Measurements from ENCODE around the gene ALG10B.

DNA sequence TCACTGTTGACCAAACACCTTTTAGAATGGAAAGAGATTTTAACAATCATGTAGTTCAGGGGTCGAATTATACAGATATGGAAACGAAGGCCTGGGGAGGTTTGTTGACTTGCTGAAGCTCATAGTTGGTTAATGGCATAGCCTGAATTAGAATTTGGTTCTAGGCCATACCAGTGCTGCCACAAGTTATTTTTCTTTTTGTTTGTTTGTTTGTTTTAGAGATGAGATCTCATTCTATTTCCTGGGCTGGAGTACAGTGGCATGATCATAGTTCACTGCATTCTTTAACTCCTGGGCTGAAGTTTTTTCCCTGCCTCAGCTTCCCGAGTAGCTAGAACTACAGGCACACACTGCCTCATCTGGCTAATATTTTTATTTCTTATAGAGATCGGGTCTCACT lies 25.4 kb upstream of the ALG10B start:
- TF ChIP-seq, protein P1, sequence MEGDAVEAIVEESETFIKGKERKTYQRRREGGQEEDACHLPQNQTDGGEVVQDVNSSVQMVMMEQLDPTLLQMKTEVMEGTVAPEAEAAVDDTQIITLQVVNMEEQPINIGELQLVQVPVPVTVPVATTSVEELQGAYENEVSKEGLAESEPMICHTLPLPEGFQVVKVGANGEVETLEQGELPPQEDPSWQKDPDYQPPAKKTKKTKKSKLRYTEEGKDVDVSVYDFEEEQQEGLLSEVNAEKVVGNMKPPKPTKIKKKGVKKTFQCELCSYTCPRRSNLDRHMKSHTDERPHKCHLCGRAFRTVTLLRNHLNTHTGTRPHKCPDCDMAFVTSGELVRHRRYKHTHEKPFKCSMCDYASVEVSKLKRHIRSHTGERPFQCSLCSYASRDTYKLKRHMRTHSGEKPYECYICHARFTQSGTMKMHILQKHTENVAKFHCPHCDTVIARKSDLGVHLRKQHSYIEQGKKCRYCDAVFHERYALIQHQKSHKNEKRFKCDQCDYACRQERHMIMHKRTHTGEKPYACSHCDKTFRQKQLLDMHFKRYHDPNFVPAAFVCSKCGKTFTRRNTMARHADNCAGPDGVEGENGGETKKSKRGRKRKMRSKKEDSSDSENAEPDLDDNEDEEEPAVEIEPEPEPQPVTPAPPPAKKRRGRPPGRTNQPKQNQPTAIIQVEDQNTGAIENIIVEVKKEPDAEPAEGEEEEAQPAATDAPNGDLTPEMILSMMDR (IDR thresholded peaks at IDR 0.05 in 2 of 3, conservative IDR thresholded peaks at IDR 0.05 in 1 of 3; ENCODE audit: insufficient read depth in 2 of 3, low read depth in 1 of 3, low read length in 3 of 3) = no peak
- TF ChIP-seq, protein P2, sequence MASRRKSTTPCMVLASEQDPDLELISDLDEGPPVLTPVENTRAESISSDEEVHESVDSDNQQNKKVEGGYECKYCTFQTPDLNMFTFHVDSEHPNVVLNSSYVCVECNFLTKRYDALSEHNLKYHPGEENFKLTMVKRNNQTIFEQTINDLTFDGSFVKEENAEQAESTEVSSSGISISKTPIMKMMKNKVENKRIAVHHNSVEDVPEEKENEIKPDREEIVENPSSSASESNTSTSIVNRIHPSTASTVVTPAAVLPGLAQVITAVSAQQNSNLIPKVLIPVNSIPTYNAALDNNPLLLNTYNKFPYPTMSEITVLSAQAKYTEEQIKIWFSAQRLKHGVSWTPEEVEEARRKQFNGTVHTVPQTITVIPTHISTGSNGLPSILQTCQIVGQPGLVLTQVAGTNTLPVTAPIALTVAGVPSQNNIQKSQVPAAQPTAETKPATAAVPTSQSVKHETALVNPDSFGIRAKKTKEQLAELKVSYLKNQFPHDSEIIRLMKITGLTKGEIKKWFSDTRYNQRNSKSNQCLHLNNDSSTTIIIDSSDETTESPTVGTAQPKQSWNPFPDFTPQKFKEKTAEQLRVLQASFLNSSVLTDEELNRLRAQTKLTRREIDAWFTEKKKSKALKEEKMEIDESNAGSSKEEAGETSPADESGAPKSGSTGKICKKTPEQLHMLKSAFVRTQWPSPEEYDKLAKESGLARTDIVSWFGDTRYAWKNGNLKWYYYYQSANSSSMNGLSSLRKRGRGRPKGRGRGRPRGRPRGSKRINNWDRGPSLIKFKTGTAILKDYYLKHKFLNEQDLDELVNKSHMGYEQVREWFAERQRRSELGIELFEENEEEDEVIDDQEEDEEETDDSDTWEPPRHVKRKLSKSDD (conservative IDR thresholded peaks at IDR 0.05; ENCODE audit: low read length) = no peak
- TF ChIP-seq GATAD2A (IDR thresholded peaks at IDR 0.05) = no peak
- TF ChIP-seq PTTG1 (tag; IDR thresholded peaks at IDR 0.05; ENCODE audit: low read depth) = no peak
- TF ChIP-seq ZNF785 (CRISPR knock-in tag; IDR thresholded peaks at IDR 0.05) = no peak
- no peak for TF ChIP-seq RBBP5 (IDR thresholded peaks at IDR 0.05; ENCODE audit: borderline replicate concordance, insufficient read depth, low read length, poor library complexity, severe bottlenecking)
- no peak for TF ChIP-seq NR4A1 (CRISPR knock-in tag; IDR thresholded peaks at IDR 0.05)
- no peak for TF ChIP-seq NR4A1 (tag; IDR thresholded peaks at IDR 0.05)
- TF ChIP-seq, protein P3, sequence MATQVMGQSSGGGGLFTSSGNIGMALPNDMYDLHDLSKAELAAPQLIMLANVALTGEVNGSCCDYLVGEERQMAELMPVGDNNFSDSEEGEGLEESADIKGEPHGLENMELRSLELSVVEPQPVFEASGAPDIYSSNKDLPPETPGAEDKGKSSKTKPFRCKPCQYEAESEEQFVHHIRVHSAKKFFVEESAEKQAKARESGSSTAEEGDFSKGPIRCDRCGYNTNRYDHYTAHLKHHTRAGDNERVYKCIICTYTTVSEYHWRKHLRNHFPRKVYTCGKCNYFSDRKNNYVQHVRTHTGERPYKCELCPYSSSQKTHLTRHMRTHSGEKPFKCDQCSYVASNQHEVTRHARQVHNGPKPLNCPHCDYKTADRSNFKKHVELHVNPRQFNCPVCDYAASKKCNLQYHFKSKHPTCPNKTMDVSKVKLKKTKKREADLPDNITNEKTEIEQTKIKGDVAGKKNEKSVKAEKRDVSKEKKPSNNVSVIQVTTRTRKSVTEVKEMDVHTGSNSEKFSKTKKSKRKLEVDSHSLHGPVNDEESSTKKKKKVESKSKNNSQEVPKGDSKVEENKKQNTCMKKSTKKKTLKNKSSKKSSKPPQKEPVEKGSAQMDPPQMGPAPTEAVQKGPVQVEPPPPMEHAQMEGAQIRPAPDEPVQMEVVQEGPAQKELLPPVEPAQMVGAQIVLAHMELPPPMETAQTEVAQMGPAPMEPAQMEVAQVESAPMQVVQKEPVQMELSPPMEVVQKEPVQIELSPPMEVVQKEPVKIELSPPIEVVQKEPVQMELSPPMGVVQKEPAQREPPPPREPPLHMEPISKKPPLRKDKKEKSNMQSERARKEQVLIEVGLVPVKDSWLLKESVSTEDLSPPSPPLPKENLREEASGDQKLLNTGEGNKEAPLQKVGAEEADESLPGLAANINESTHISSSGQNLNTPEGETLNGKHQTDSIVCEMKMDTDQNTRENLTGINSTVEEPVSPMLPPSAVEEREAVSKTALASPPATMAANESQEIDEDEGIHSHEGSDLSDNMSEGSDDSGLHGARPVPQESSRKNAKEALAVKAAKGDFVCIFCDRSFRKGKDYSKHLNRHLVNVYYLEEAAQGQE (IDR thresholded peaks at IDR 0.05; ENCODE audit: borderline replicate concordance) = no peak
- TF ChIP-seq, protein P3 (CRISPR knock-in tag; IDR thresholded peaks at IDR 0.05; ENCODE audit: low read depth) = no peak

Data from K562 (cell line).